K562 (cell line): ENCODE results near the gene UCK1. TPM values are rescaled to one million over a fixed set of nuclear protein-coding genes. Genes with fewer than 3 reads are reported as not detected.

Source experiments
- ARHGAP35 ChIP-seq: fragments of 450-650 bp; IDR thresholded peaks from 2 replicates; pipeline ENCODE4 v1.6.1; 2018; ENCODE audit not compliant: partially characterized antibody
- EGR1 ChIP-seq: fragments of 450-650 bp; conservative IDR thresholded peaks from 2 replicates; pipeline ENCODE4 v1.6.1; 2017; ENCODE audit warnings: mild to moderate bottlenecking
- SP1 ChIP-seq: sonication (generic); formaldehyde crosslinking; IDR thresholded peaks from 2 replicates; pipeline ENCODE4 v1.8.1; 2022; ENCODE audit warnings: mild to moderate bottlenecking, missing genetic modification reagents
- polyA plus RNA-seq, 8 experiments: library from polyadenylated mRNA; depleted of rRNA in 4 of 8; stranded (reverse) in 5 of 8; unstranded in 3 of 8; fragments of >200 nt; fragmentation: Nextera tagmentation in 2 of 8; fragmentation: Illumina TruSeq in 1 of 8; extraction: Ambion mirVana in 2 of 8; extraction: Trizol in 1 of 8; gene quantifications; 2 replicates each; pipeline versions ENCODE4 v1.2.1 to v1.2.3, GENCODE V29; 2011 to 2014; ENCODE audit warnings: inconsistent platforms in 1 of 8, missing spikeins in 1 of 8
- total RNA-seq, 7 experiments: library from RNA; depleted of rRNA in 6 of 7; stranded (reverse); fragments of >200 nt in 6 of 7; fragmentation: Illumina TruSeq in 2 of 7; extraction: Trizol in 2 of 7; gene quantifications; 2 replicates each; pipeline versions ENCODE4 v1.2.1 to v1.2.3, GENCODE V29; 2011 to 2021; ENCODE audit warnings: low replicate concordance in 1 of 7
- TF ChIP-seq, protein P1 (sequence below): fragments of 150-350 bp; IDR thresholded peaks from 2 replicates; pipeline ENCODE4 v1.6.1; 2014; ENCODE audit warnings: low read depth, mild to moderate bottlenecking, low read length, borderline replicate concordance
- TF ChIP-seq, protein P2 (sequence below): IDR thresholded peaks from 3 replicates; pipeline ENCODE4 v1.6.1; 2011; ENCODE audit warnings: borderline replicate concordance, mild to moderate bottlenecking; ENCODE audit not compliant: insufficient read length, insufficient read depth

The UCK1 gene
- total and polyA plus RNA-seq, 9 of the 15 experiments (the other 6 are each of a cell fraction or from before 2014, with no cell fraction given), result 0.27 to 27.5 (median 16.1) TPM

DNA sequence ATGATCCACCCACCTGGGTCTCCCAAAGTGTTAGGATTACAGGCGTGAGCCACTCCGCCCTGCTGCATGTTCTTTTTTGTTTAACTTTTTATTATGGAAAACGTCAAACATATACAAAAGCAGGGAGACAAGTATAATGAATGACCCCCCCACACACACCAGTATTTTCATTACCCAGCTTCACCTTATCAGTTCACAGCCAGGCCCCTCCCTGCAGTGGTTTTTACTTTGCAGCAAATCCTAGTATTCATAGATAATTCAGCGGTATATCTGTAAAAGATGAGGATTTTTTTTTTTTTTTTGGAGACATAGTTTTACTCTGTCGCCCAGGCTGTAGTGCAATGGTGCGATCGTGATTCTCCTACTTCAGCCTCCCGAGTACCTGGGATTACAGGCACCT, 26.1 kb downstream of the UCK1 start (continued):
- TF ChIP-seq SP1 (CRISPR knock-in tag) (no peak), EGR1 (no peak), ARHGAP35 (no peak)
- TF ChIP-seq, protein P1, sequence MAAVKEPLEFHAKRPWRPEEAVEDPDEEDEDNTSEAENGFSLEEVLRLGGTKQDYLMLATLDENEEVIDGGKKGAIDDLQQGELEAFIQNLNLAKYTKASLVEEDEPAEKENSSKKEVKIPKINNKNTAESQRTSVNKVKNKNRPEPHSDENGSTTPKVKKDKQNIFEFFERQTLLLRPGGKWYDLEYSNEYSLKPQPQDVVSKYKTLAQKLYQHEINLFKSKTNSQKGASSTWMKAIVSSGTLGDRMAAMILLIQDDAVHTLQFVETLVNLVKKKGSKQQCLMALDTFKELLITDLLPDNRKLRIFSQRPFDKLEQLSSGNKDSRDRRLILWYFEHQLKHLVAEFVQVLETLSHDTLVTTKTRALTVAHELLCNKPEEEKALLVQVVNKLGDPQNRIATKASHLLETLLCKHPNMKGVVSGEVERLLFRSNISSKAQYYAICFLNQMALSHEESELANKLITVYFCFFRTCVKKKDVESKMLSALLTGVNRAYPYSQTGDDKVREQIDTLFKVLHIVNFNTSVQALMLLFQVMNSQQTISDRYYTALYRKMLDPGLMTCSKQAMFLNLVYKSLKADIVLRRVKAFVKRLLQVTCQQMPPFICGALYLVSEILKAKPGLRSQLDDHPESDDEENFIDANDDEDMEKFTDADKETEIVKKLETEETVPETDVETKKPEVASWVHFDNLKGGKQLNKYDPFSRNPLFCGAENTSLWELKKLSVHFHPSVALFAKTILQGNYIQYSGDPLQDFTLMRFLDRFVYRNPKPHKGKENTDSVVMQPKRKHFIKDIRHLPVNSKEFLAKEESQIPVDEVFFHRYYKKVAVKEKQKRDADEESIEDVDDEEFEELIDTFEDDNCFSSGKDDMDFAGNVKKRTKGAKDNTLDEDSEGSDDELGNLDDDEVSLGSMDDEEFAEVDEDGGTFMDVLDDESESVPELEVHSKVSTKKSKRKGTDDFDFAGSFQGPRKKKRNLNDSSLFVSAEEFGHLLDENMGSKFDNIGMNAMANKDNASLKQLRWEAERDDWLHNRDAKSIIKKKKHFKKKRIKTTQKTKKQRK, result no peak
- TF ChIP-seq, protein P2, sequence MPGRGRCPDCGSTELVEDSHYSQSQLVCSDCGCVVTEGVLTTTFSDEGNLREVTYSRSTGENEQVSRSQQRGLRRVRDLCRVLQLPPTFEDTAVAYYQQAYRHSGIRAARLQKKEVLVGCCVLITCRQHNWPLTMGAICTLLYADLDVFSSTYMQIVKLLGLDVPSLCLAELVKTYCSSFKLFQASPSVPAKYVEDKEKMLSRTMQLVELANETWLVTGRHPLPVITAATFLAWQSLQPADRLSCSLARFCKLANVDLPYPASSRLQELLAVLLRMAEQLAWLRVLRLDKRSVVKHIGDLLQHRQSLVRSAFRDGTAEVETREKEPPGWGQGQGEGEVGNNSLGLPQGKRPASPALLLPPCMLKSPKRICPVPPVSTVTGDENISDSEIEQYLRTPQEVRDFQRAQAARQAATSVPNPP, result no peak
